Cardiac muscle cell (in vitro differentiated cells and primary cell): ENCODE results near the gene SLC23A2. TPM values are rescaled to one million over a fixed set of nuclear protein-coding genes. Genes with fewer than 3 reads are reported as not detected.

Experiments
- DNase-seq, 2 donors: peaks; one replicate each; pipeline versions ENCODE4 v3.0.0 to v3.0.0-alpha.2; 2010 to 2017; ENCODE audit warnings: low read depth in 1 of 2, low spot score in 1 of 2
- H3K27ac ChIP-seq: fragments of 200-600 bp; sonication (generic); 2 replicates; pipeline ENCODE4 v1.5.1; 2016
- H3K27me3 ChIP-seq: fragments of 200-600 bp; sonication (generic); 2 replicates; pipeline ENCODE4 v1.6.0; 2016; ENCODE audit warnings: control low read depth
- H3K36me3 ChIP-seq: fragments of 200-600 bp; sonication (generic); 2 replicates; pipeline ENCODE4 v1.5.1; 2016; ENCODE audit warnings: control low read depth
- H3K4me1 ChIP-seq: fragments of 200-600 bp; sonication (generic); 2 replicates; pipeline ENCODE4 v1.8.1; 2017; ENCODE audit warnings: low read depth, mild to moderate bottlenecking, mixed run types
- H3K4me3 ChIP-seq: fragments of 200-600 bp; sonication (generic); 2 replicates; pipeline ENCODE4 v1.5.1; 2016; ENCODE audit warnings: mild to moderate bottlenecking
- H3K9me3 ChIP-seq: fragments of 200-600 bp; sonication (generic); 2 replicates; pipeline ENCODE4 v1.5.1; 2017; ENCODE audit warnings: low read depth, mild to moderate bottlenecking, control low read depth
- polyA plus RNA-seq: library from polyadenylated mRNA; unstranded; fragments of >200 nt; fragmentation: Nextera tagmentation; extraction: Ambion mirVana; gene quantifications from 2 replicates; pipeline ENCODE4 v1.2.1, GENCODE V29; 2016
- total RNA-seq: library from RNA; depleted of rRNA; stranded (reverse); fragments of >200 nt; gene quantifications from 2 replicates; pipeline ENCODE4 v1.2.3, GENCODE V29; 2016
- TF ChIP-seq, protein P1 (sequence below): IDR thresholded peaks from 2 replicates; pipeline ENCODE4 v1.5.1; 2012; ENCODE audit warnings: low read depth, mild to moderate bottlenecking, low read length

Gene SLC23A2
- total and polyA plus RNA-seq, 2 experiments from 2014 or later, result 5.9 to 10.6 TPM

DNA sequence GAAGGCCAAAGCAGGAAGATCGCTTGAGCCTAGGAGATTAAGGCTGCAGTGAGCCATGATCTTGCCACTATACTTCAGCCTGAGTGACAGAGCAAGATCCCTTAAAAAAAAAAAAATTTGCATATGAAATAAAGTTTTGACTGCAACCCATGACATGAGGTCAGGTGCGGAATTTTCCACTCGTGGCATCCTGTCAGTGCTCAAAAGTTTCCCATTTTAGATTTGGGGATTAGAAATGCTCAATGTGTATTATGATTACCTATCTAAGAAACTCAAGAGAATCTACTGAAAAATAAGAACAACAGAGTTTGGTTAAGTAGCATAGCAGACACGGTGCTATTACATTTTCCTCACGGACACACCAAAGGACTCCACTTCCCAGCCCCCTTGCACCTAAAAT is 11.7 kb downstream of the SLC23A2 start:
- no peaks in the 10 kb centered on the region for H3K27me3 ChIP-seq
- no peak for DNase-seq
- H3K4me3 ChIP-seq, result no peak overlapping the region
- H3K27ac ChIP-seq, result no peak overlapping the region
- H3K4me1 ChIP-seq, result no peaks in the 10 kb centered on the region
- TF ChIP-seq, protein P1, sequence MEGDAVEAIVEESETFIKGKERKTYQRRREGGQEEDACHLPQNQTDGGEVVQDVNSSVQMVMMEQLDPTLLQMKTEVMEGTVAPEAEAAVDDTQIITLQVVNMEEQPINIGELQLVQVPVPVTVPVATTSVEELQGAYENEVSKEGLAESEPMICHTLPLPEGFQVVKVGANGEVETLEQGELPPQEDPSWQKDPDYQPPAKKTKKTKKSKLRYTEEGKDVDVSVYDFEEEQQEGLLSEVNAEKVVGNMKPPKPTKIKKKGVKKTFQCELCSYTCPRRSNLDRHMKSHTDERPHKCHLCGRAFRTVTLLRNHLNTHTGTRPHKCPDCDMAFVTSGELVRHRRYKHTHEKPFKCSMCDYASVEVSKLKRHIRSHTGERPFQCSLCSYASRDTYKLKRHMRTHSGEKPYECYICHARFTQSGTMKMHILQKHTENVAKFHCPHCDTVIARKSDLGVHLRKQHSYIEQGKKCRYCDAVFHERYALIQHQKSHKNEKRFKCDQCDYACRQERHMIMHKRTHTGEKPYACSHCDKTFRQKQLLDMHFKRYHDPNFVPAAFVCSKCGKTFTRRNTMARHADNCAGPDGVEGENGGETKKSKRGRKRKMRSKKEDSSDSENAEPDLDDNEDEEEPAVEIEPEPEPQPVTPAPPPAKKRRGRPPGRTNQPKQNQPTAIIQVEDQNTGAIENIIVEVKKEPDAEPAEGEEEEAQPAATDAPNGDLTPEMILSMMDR, result no peak
- H3K9me3 ChIP-seq, result no peaks in the 10 kb centered on the region
- H3K36me3 ChIP-seq, result no peaks in the 10 kb centered on the region

DNA sequence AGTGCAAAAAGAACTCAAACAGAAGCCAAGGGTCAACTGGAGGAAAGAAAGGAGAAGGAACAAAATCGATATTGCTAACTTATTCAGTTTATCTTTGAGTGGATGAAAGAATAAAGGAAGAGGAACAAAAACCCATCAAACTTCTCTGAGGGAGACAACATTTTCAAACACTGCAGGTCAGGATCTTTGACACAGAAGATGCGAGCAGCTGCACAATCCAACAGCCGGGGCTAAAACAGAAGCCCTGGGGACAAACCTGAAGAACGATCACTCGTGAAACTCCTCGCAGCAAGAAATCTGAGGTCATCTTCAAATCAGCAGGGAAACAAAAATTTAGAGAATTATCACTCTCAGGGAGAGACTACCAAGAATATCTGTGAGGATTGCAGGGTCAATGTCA is 14.2 kb downstream of the SLC23A2 start:
- no peaks in the 10 kb centered on the region for H3K4me1 ChIP-seq
- no peaks in the 10 kb centered on the region for H3K9me3 ChIP-seq
- H3K4me3 ChIP-seq, result no peak overlapping the region
- TF ChIP-seq, protein P1, result no peak
- no peaks in the 10 kb centered on the region for H3K27me3 ChIP-seq
- no peaks in the 10 kb centered on the region for H3K36me3 ChIP-seq
- DNase-seq, result no peak
- H3K27ac ChIP-seq, result no peak overlapping the region

DNA sequence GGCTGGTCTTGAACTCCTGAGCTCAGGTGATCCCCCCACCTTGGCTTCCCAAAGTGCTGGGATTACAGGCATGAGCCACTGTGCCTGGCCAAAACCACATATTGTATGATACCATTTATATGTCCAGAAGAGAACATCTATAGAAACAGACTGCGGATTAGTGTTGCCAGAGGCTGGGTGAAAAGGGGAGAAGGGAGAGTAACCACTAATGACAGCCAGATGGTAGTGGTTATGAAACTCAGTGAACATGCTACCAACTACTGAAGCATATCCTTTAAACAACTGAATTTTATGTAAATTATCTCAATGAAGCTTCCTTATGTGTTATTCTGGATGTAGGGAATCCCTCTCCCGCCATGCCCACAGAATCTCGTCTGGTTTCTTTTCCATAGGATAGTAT is 15.7 kb downstream of the SLC23A2 start:
- DNase-seq, result no peak
- no peaks in the 10 kb centered on the region for H3K27me3 ChIP-seq
- no peaks in the 10 kb centered on the region for H3K9me3 ChIP-seq
- no peaks in the 10 kb centered on the region for H3K36me3 ChIP-seq
- TF ChIP-seq, protein P1, result no peak
- H3K27ac ChIP-seq, result no peak overlapping the region
- H3K4me3 ChIP-seq, result no peak overlapping the region
- no peaks in the 10 kb centered on the region for H3K4me1 ChIP-seq

DNA sequence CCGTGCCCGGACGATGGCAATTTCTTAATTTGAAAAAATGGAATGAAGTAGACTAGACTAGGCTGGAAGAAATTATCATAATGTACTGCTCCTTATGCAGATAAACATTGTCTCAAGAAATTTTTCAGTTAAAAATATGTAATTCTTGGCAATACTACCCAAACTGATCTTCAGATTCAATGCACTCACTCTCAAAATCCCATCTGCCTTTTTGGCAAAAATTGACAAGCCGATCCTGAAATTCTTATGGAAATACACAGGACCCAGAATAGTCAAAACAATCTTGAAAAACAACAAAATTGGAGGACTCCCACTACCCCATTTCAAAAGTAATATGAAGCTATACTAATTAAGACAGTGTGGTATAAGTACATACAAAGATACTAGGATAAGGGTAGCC is 19.0 kb downstream of the SLC23A2 start:
- Histone ChIP-seq H3K27ac (no peak overlapping the region), H3K36me3 (no peaks in the 10 kb centered on the region), H3K27me3 (no peaks in the 10 kb centered on the region), H3K9me3 (no peaks in the 10 kb centered on the region), H3K4me3 (no peak overlapping the region), H3K4me1 (no peaks in the 10 kb centered on the region)
- TF ChIP-seq, protein P1, result no peak
- DNase-seq, result no peak

DNA sequence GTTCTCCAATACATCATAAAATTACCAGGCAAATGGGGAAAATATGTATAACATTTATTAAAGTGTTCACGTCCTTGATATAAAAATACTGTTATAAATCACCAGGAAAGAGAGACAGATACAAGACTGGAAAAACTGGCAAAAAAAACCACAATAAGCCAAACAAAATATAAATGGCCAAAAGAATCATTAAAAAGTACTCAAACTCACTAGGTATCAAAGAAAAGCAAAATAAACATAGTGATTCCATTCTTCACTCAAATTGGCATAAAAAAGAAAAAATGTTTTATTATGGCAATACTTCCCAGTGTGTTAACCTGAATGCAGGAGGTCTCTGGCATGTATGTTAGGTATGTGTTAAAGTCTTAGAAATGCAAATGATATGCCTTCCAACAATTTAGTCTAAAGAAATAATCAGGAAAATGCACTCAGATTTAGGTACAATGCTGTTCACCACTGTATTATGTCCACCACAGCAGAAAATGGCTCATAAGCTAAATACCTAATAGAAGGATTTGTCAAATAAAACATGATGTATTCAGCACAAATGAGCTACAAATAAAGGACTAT is 21.4 kb downstream of the SLC23A2 start:
- Histone ChIP-seq H3K27me3 (no peaks in the 10 kb centered on the region), H3K4me1 (no peaks in the 10 kb centered on the region), H3K36me3 (no peaks in the 10 kb centered on the region), H3K4me3 (no peak overlapping the region), H3K9me3 (no peaks in the 10 kb centered on the region), H3K27ac (no peak overlapping the region)
- TF ChIP-seq, protein P1, result no peak
- DNase-seq, result no peak
